GM12891 (cell line): Measurements from ENCODE around the gene CHRNA4.
"Not testable (repeated sequence)": the region's sequence is repeated elsewhere in the genome, so short reads cannot be mapped to it uniquely, and the experiment has no call there.

ENCODE experiments used
- DNase-seq: peaks from one replicate; pipeline ENCODE4 v3.0.0; 2011; ENCODE audit warnings: low spot score; ENCODE audit not compliant: insufficient read length
- FAIRE-seq: peaks from 2 replicates; lab custom pipeline; 2011; peaks lifted over from hg19 to GRCh38; lab: Jason Lieb, UNC
- PAX5 ChIP-seq: IDR thresholded peaks from 2 replicates; pipeline ENCODE4 v1.6.1; 2011; ENCODE audit warnings: low read length, moderate library complexity, mild to moderate bottlenecking; ENCODE audit not compliant: insufficient read depth, severe bottlenecking
- POLR2A ChIP-seq: IDR thresholded peaks from 2 replicates; pipeline ENCODE4 v1.6.1; 2011; ENCODE audit warnings: low read depth, low read length, control low read depth
- POLR2AphosphoS5 ChIP-seq: IDR thresholded peaks from 2 replicates; pipeline ENCODE4 v1.6.1; 2011; ENCODE audit warnings: low read depth, low read length, control low read depth
- POU2F2 ChIP-seq: IDR thresholded peaks from 2 replicates; pipeline ENCODE4 v1.6.1; 2011; ENCODE audit warnings: low read depth, mild to moderate bottlenecking, control low read depth, low read length, moderate library complexity
- SPI1 ChIP-seq: IDR thresholded peaks from 2 replicates; pipeline ENCODE4 v1.6.1; 2011; ENCODE audit warnings: low read depth, low read length, control low read depth
- TAF1 ChIP-seq: IDR thresholded peaks from 2 replicates; pipeline ENCODE4 v1.6.1; 2011; ENCODE audit warnings: low read depth, low read length, control low read depth

Gene CHRNA4

DNA sequence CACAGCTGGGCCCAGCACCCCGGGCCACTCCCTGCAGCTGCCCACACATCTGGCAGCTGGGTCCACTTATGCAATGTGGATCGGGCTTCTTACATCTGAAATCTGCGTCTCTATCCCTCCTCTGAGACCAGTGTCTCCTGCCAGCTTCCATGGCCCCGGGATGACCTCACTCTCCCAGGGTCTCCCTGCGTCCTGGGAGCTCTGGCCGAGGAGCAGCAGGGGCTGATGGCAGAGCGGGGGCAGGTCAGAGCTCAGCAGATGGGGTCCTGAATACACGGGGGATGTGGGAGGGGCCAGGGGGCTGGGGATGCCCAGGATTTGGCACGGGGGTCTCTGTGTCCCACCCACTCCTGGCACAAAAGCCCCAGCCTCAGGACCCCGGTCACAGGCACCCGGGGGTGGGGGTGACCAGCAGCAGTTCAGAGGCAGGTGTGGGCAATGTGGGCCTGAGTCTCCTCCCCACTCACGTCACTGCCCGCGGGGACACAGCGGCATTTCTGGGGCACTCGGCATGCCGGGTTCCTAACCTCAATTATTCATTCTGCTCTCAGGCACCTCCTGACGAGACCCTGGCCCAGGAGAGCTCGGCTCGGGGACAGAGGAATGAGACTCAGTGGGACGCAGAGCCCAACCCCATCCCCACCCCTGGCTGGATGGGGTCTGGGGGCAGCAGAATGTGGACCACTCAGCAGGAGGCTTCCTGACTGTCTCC, 16.4 kb downstream of the CHRNA4 start:
- no peak for FAIRE-seq
- no peak for DNase-seq
- no peak for TF ChIP-seq PAX5
- no peak for TF ChIP-seq TAF1
- no peak for TF ChIP-seq POLR2AphosphoS5
- no peak for TF ChIP-seq POLR2A
- TF ChIP-seq SPI1: no peak
- no peak for TF ChIP-seq POU2F2

DNA sequence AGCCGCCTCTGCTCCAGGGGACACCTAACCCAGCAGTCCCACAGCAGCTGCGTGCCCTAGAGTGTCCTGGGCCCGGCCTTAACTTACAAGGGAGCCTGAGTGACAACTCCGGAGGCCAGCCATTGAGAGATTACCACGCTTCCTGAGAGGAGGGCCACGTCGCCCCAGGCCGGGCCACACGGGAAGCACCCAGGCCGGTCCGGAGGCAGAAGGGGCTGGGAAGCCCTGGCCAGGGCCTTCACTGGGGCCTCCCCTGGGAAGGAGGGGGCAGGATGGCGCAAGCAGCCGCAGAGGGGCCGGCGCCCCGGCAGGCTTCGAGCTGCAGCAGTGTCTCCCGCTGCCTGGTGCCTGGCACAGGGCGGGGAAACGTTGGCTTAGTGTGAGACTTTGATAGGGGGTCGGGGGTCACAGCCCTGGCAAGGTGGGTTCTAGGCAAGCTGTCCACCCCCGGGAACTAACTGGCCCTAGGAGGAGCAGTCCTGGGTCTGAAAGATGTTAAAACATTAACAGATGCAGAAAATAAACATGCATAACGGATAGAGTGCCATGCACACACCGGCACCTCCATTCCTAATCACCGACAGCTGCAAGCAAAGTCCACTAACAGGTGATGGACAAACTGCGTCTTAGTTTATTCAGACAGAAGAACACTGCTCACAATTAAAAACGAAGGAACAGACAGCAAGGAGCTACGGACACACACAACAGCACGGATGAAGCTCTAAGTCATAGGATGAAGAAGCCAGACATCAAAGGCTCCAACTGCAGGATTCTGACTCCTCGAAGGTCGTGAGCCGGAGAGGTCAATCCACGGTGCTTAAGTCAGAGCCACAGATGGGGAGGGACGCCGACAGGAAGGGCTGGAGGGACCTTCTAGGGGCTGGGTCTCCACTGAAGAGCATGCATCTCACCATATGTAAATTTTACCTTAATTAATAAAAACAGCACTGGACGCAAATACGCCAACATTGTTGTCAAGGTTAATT, 17.4 kb downstream of the CHRNA4 start:
- TF ChIP-seq TAF1: no peak
- TF ChIP-seq SPI1: no peak
- no peak for TF ChIP-seq POLR2AphosphoS5
- TF ChIP-seq POU2F2: no peak
- TF ChIP-seq POLR2A: no peak
- no peak for TF ChIP-seq PAX5
- FAIRE-seq: no peak
- no peak for DNase-seq

DNA sequence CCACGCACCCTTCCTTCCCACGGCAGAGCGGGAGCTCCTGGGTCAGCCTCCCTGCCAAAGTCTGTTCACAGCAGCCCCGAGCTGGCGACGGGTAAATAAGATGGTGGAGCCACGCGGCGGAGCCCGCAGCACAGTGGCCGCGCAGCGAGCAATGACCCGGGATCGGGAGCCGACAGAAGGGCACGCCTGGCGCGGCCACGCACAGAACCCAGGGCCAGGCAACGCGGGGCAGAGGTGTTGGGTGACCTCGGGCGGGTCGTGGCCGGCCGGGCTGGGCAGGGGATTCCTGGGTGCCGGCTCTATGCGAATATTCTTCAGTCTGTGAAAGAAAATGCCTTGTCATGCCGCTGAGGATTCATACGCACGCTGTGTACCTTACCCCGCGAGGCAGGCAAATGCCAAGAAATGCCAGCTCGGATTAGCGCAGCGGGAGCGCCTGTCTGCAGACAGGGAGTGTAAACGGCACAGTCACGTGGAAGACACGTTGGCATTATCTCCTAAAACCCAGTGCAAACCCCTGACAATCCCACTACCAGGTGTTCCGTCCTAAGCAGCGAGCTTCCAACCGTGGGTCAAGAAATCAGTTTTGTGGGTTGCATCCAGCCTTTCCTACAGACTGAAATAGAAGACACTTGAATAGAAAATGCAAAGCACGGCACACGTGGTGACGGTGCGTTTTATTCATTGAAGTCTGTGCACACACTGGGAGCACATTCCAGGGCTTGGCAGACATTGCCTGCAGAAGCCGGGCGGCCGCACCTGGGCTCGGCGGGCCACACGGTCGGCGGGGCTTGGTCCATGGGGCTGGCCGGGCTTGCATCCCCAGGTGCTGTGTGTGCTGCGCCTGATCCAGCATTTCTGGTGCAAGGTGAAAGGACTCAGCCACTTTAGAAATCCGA, 18.3 kb downstream of the CHRNA4 start:
- FAIRE-seq (no peak), DNase-seq (no peak)
- TF ChIP-seq SPI1 (no peak), POLR2A (no peak), POLR2AphosphoS5 (no peak), TAF1 (no peak), PAX5 (no peak)

DNA sequence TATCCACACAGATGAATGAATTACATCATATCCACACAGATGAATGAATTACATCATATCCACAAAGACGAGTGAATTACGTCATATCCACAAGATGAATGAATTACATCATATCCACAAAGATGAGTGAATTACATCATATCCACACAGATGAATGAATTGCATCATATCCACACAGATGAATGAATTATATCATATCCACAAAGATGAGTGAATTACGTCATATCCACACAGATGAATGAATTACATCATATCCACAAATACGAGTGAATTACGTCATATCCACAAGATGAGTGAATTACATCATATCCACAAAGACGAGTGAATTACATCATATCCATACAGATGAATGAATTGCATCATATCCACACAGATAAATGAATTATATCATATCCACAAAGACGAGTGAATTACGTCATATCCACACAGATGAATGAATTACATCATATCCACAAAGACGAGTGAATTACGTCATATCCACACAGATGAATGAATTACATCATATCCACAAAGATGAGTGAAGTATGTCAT, 20.9 kb downstream of the CHRNA4 start:
- peak; percentile 43 for FAIRE-seq

DNA sequence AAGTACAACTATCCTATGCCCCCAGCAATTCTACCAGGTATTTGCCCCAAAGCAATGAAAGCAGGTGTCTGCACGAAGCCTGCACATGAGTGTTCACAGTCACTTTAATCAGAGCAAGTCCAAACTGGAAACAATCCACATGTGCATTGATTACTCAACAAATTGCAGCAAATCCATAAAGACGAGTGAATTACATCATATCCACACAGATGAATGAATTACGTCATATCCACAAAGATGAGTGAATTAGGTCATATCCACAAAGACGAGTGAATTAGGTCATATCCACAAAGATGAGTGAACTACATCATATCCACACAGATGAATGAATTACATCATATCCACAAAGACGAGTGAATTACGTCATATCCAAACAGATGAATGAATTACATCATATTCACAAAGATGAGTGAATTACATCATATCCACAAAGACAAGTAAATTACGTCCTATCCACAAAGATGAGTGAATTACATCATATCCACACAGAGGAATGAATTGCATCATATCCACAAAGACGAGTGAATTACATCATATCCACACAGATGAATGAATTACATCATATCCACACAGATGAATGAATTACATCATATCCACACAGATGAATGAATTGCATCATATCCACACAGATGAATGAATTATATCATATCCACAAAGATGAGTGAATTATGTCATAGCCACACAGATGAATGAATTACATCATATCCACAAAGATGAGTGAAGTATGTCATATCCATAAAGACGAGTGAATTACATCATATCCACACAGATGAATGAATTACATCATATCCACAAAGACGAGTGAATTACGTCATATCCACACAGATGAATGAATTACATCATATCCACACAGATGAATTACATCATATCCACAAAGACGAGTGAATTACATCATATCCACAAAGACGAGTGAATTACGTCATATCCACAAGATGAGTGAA, 21.7 kb downstream of the CHRNA4 start:
- DNase-seq: not testable (repeated sequence)
- FAIRE-seq: peak; percentile 60

More for the DNA sequence above, 20.9 kb downstream of the CHRNA4 start:
- not testable (repeated sequence) for DNase-seq

DNA sequence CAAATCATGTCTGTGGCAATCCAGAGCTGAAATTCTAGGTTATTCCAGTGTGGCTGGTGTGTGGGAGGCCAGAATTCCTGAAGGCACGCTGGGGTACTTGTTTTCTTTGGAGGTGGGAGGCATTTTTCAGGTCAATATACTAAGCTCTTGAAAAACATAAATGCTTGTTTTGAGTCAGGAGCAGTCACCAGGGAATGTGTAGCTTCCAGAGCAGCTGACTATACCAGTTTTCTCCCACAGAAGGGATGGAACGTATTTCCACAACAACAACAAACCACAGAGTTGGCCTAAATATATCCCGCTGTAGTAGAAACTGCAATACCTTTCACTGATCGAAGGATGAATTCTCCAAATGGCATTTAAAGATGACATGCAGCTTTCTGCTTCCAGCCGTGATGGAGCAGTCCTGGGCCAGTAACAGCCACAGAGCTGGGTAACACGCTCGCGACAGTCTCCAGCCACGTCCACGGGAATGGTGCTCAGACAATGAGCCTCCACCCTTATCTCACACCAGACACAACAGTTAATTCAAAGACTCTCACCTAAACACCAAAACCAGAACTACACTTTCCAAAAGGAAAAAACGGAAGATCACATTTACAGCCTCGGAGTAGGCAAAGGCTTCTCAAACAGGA, 23.2 kb downstream of the CHRNA4 start:
- FAIRE-seq (no peak), DNase-seq (no peak)
- TF ChIP-seq POLR2A (no peak), SPI1 (no peak), TAF1 (no peak), PAX5 (no peak), POU2F2 (no peak), POLR2AphosphoS5 (no peak)

DNA sequence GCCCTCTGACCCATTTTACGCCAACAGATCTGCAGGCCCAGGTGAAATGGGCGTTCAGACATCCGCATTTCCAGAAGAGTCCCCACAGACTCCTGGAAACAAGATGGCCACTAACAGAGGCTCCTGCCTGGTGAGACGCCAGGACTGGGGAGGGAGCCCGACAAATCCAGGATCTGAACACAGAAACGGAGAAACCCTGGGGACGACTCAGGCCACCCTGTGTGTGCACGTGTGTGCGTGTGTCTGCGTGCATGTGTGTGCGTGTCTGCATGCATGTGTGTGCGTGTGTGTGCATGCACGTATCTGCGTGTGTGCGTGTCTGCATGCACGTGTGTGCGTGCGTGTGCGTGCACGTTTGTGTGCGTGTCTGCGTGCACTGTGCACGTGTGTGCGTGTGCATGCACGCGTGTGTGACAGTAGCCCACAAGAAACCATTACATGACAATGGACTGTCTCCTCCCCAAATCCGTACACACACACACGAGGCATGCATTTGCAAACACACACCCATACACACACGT, 24.9 kb downstream of the CHRNA4 start:
- DNase-seq: no peak
- FAIRE-seq: no peak
- TF ChIP-seq POLR2AphosphoS5: no peak
- TF ChIP-seq TAF1: no peak
- no peak for TF ChIP-seq POLR2A
- TF ChIP-seq PAX5: no peak
- TF ChIP-seq POU2F2: no peak
- TF ChIP-seq SPI1: no peak

DNA sequence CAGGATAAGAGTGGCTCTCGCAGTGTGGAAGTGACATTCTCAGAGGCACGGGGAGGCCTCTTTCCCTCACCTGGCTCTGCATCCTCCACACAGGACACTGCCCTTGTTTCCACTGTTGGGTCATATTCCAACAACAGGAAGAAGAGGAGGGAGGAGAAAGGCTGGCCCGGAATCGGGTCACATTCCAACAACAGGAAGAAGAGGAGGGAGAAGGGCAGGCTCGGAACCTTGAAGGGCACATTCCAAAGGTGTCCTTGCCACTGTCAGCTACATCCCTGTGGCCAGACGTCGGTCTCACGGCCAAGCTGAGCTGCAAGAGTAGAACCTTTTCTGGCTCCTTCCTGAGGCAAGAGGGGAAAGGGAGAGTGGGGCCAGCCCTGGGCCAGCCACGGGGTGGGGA, 25.4 kb downstream of the CHRNA4 start:
- DNase-seq: no peak
- no peak for FAIRE-seq
- TF ChIP-seq TAF1 (no peak), PAX5 (no peak), POLR2AphosphoS5 (no peak), POU2F2 (no peak), POLR2A (no peak), SPI1 (no peak)

DNA sequence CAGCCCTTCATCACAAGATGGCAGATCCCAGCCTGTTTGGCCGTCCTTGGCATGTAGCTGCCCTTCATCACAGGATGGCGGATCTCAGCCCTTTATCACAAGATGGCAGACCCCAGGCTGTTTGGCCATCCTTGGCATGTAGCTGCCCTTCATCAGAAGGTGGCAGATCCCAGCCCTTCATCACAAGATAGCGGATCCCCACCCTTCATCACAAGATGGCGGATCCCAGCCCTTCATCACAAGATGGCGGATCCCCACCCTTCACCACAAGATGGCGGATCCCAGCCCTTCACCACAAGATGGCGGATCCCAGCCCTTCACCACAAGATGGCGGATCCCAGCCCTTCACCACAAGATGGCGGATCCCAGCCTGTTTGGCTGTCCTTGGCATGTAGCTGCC, 26.1 kb downstream of the CHRNA4 start:
- FAIRE-seq, DNase-seq: not testable (repeated sequence)
